GM12892 (cell line): Measurements from ENCODE around the gene SEPTIN1.
A peak's percentile ranks its signal among the peaks of the same experiment; 100 is the strongest.

Experiments
- POLR2A ChIP-seq: IDR thresholded peaks from 2 replicates; pipeline ENCODE4 v1.6.1; 2011; ENCODE audit warnings: low read depth, low read length, control low read depth
- TAF1 ChIP-seq: IDR thresholded peaks from 2 replicates; pipeline ENCODE4 v1.6.1; 2011; ENCODE audit warnings: low read depth, mild to moderate bottlenecking, control low read depth, low read length, borderline replicate concordance

GRCh38 chr16:30369938-30370455, 12.4 kb downstream of the SEPTIN1 start:
- TF ChIP-seq POLR2A (peak; percentile 52; the same call in 1 of the 2 replicates), TAF1 (no peak)
